Gastrocnemius medialis (tissue), 4 donors: ENCODE data around the gene METRNL.

Experiments
- POLR2A ChIP-seq, 2 donors: fragments of 450-650 bp; IDR thresholded peaks; one replicate each; pipeline ENCODE4 v1.6.1; 2017; ENCODE audit warnings: antibody characterized with exemption in 2 of 2, mild to moderate bottlenecking in 2 of 2, moderate library complexity in 2 of 2
- TF ChIP-seq, protein P1 (sequence below), 5 experiments: fragments of 450-650 bp in 3 of 5; fragments of 200-600 bp in 2 of 5; sonication (generic) in 2 of 5; IDR thresholded peaks in 4 of 5; conservative IDR thresholded peaks in 1 of 5; 1 replicate in 4 of 5; 2 replicates in 1 of 5; pipeline ENCODE4 v1.5.1; 2016 to 2019; ENCODE audit warnings: antibody characterized with exemption in 5 of 5, mild to moderate bottlenecking in 3 of 5, moderate library complexity in 3 of 5

DNA sequence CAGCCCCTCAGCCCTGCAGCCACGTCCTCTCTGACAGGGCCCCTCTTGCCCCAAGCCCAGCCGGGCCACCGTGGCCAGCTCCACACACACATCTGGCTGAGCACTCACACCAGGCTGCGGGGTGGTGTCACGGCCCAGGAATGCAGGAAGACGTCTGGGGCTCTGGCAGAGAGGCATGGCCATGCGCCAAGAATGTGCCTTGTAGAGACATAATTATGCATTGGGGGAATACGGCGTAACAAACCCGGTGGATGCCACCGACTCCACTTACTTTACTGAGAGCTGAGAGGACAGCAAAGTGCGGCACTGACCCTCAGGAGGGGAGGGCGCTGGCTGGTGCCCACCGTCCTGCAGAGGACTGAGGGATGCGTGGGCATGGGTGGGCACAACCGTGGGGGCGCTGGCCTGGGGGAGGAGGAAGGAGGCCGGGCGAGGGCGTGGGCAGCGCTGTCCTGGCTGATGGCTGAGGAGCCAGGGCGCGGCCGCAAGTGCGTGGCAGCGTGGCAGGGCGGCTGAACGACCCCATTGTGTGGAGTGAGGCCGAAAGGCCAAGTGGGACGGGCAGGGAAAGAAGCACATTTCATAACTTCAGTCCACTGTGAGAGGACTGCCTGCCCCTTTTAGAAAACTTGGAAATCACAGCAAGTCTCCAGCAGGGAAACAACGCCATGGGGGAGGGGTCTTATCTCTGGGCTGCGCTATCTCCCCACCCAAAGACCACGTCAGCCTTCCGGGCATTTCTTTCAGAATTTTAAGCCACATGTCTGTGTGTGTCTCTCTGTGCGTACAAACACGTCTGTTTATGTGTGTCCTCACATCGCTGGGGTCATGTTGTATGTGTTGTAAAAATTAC lies 30.6 kb downstream of the METRNL start:
- TF ChIP-seq, protein P1, sequence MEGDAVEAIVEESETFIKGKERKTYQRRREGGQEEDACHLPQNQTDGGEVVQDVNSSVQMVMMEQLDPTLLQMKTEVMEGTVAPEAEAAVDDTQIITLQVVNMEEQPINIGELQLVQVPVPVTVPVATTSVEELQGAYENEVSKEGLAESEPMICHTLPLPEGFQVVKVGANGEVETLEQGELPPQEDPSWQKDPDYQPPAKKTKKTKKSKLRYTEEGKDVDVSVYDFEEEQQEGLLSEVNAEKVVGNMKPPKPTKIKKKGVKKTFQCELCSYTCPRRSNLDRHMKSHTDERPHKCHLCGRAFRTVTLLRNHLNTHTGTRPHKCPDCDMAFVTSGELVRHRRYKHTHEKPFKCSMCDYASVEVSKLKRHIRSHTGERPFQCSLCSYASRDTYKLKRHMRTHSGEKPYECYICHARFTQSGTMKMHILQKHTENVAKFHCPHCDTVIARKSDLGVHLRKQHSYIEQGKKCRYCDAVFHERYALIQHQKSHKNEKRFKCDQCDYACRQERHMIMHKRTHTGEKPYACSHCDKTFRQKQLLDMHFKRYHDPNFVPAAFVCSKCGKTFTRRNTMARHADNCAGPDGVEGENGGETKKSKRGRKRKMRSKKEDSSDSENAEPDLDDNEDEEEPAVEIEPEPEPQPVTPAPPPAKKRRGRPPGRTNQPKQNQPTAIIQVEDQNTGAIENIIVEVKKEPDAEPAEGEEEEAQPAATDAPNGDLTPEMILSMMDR (IDR thresholded peaks at IDR 0.05 in 4 of 5, conservative IDR thresholded peaks at IDR 0.05 in 1 of 5): no peak
- no peak for TF ChIP-seq POLR2A (IDR thresholded peaks at IDR 0.05)
